Trophoblast cell (in vitro differentiated cells and primary cell): ENCODE results near the gene PIWIL1.

Experiments
- DNase-seq, 2 donors: peaks; one replicate each; pipeline ENCODE4 v3.0.0-alpha.2; 2016
- H2AFZ ChIP-seq: 2 replicates; pipeline ENCODE4 v1.6.1; 2013; ENCODE audit warnings: low read length, moderate library complexity, mild to moderate bottlenecking; ENCODE audit not compliant: insufficient read depth, poor library complexity
- H2AK5ac ChIP-seq: 2 replicates; pipeline ENCODE4 v1.6.1; 2013; ENCODE audit warnings: mild to moderate bottlenecking, low read length
- H2BK120ac ChIP-seq: 2 replicates; pipeline ENCODE4 v1.6.1; 2013; ENCODE audit warnings: low read length, mild to moderate bottlenecking, moderate library complexity; ENCODE audit not compliant: insufficient read depth, poor library complexity
- H2BK12ac ChIP-seq: 2 replicates; pipeline ENCODE4 v1.6.1; 2013; ENCODE audit warnings: mild to moderate bottlenecking, low read length, moderate library complexity
- H2BK5ac ChIP-seq: 2 replicates; pipeline ENCODE4 v1.6.1; 2013; ENCODE audit warnings: low read length, low read depth, moderate library complexity, mild to moderate bottlenecking; ENCODE audit not compliant: poor library complexity
- H3K14ac ChIP-seq: 2 replicates; pipeline ENCODE4 v1.6.1; 2013; ENCODE audit warnings: mild to moderate bottlenecking, low read length
- H3K18ac ChIP-seq: 2 replicates; pipeline ENCODE4 v1.6.1; 2013; ENCODE audit warnings: mild to moderate bottlenecking, low read length
- H3K23ac ChIP-seq: 2 replicates; pipeline ENCODE4 v1.6.1; 2013; ENCODE audit warnings: low read length
- H3K27ac ChIP-seq: 2 replicates; pipeline ENCODE4 v1.5.1; 2013; ENCODE audit warnings: low read depth, mild to moderate bottlenecking, inconsistent platforms, low read length, moderate library complexity
- H3K27me3 ChIP-seq: 2 replicates; pipeline ENCODE4 v1.6.1; 2013; ENCODE audit warnings: inconsistent platforms, mild to moderate bottlenecking, low read length, moderate library complexity; ENCODE audit not compliant: insufficient read depth
- H3K36me3 ChIP-seq, 2 experiments: 1 replicate in 1 of 2; 2 replicates in 1 of 2; pipeline ENCODE4 v1.6.1; 2013; ENCODE audit warnings: low read length in 2 of 2, mild to moderate bottlenecking in 2 of 2, moderate library complexity in 1 of 2; ENCODE audit not compliant: insufficient read depth in 2 of 2, control insufficient read depth in 1 of 2
- H3K4ac ChIP-seq: 2 replicates; pipeline ENCODE4 v1.6.1; 2013; ENCODE audit warnings: low read depth, mild to moderate bottlenecking, low read length, moderate library complexity
- H3K4me1 ChIP-seq, 2 experiments: 1 replicate in 1 of 2; 2 replicates in 1 of 2; pipeline ENCODE4 v1.6.1; 2013; ENCODE audit warnings: low read length in 2 of 2, mild to moderate bottlenecking in 2 of 2, moderate library complexity in 1 of 2; ENCODE audit not compliant: insufficient read depth in 2 of 2, control insufficient read depth in 1 of 2
- H3K4me2 ChIP-seq: 2 replicates; pipeline ENCODE4 v1.6.1; 2013; ENCODE audit warnings: inconsistent platforms, mild to moderate bottlenecking, low read length, moderate library complexity
- H3K4me3 ChIP-seq: 2 replicates; pipeline ENCODE4 v1.5.1; 2013; ENCODE audit warnings: mild to moderate bottlenecking, low read depth, low read length, inconsistent platforms
- H3K79me1 ChIP-seq: one replicate; pipeline ENCODE4 v1.6.1; 2013; ENCODE audit warnings: low read length
- H3K79me2 ChIP-seq: 2 replicates; pipeline ENCODE4 v1.6.1; 2013; ENCODE audit warnings: low read length, mild to moderate bottlenecking; ENCODE audit not compliant: control insufficient read depth, insufficient read depth, poor library complexity
- H3K9ac ChIP-seq: 2 replicates; pipeline ENCODE4 v1.6.1; 2013; ENCODE audit warnings: mild to moderate bottlenecking, low read length
- H3K9me3 ChIP-seq: 2 replicates; pipeline ENCODE4 v1.6.1; 2013; ENCODE audit warnings: low read depth, mild to moderate bottlenecking, control low read depth, inconsistent platforms, low read length; ENCODE audit not compliant: insufficient read depth
- H4K12ac ChIP-seq: 2 replicates; pipeline ENCODE4 v1.6.1; 2013; ENCODE audit warnings: low read depth, mild to moderate bottlenecking, low read length, moderate library complexity
- H4K8ac ChIP-seq: 2 replicates; pipeline ENCODE4 v1.6.1; 2013; ENCODE audit warnings: low read depth, mild to moderate bottlenecking, low read length, moderate library complexity
- H4K91ac ChIP-seq: one replicate; pipeline ENCODE4 v1.6.1; 2013; ENCODE audit warnings: low read depth, mild to moderate bottlenecking, low read length, moderate library complexity
- WGBS: extraction: QIAGEN DNeasy Blood & Tissue Kit; methylation state at CpG from one replicate; pipeline ENCODE4 v1.1.7; 2013; ENCODE audit warnings: missing lambda C conversion rate; ENCODE audit not compliant: insufficient read length, insufficient coverage; ENCODE audit errors: extremely low coverage; 5-methylcytosine and 5-hydroxymethylcytosine counted together

The PIWIL1 gene

GRCh38 chr12:130331146-130331545, 6.5 kb upstream of the PIWIL1 start:
- no peak overlapping the region for H4K91ac ChIP-seq

GRCh38 chr12:130333341-130333740, 4.3 kb upstream of the PIWIL1 start:
- Histone ChIP-seq H4K91ac (no peak overlapping the region), H2AK5ac (no peak overlapping the region), H3K79me2 (no peaks in the 10 kb centered on the region), H2BK5ac (no peak overlapping the region), H3K23ac (no peak overlapping the region), H3K27me3 (no peaks in the 10 kb centered on the region), H3K18ac (no peak overlapping the region), H4K12ac (no peak overlapping the region), H2BK12ac (no peak overlapping the region), H3K36me3 (no peaks in the 10 kb centered on the region), H3K14ac (no peak overlapping the region), H3K4me3 (no peak overlapping the region), H2AFZ (no peak overlapping the region), H3K4me1 (no peaks in the 10 kb centered on the region), H3K9me3 (no peaks in the 10 kb centered on the region), H3K9ac (no peak overlapping the region), H3K4me2 (no peak overlapping the region), H3K27ac (no peak overlapping the region), H3K4ac (no peak overlapping the region), H3K79me1 (no peaks in the 10 kb centered on the region), H4K8ac (no peak overlapping the region), H2BK120ac (no peak overlapping the region)
- DNase-seq = no peak
- WGBS = no CpG with 5 or more reads among the region's 10 CpGs

More at GRCh38 chr12:130331146-130331545, 6.5 kb upstream of the PIWIL1 start:
- no peak overlapping the region for H3K18ac ChIP-seq
- H3K79me2 ChIP-seq = no peaks in the 10 kb centered on the region
- H2BK12ac ChIP-seq = no peak overlapping the region
- H3K79me1 ChIP-seq = no peaks in the 10 kb centered on the region
- no peak overlapping the region for H2AFZ ChIP-seq
- H3K9ac ChIP-seq = no peak overlapping the region
- H3K27ac ChIP-seq = no peak overlapping the region
- no peak overlapping the region for H2AK5ac ChIP-seq
- no peaks in the 10 kb centered on the region for H3K4me1 ChIP-seq
- no peak overlapping the region for H3K4me2 ChIP-seq
- no peak for DNase-seq
- H4K12ac ChIP-seq = no peak overlapping the region
- H3K4me3 ChIP-seq = no peak overlapping the region
- H3K14ac ChIP-seq = no peak overlapping the region
- H3K9me3 ChIP-seq = no peaks in the 10 kb centered on the region
- no peaks in the 10 kb centered on the region for H3K27me3 ChIP-seq
- H2BK5ac ChIP-seq = no peak overlapping the region
- H3K4ac ChIP-seq = no peak overlapping the region
- no peaks in the 10 kb centered on the region for H3K36me3 ChIP-seq
- no peak overlapping the region for H2BK120ac ChIP-seq
- H4K8ac ChIP-seq = no peak overlapping the region
- H3K23ac ChIP-seq = no peak overlapping the region
- no CpG with 5 or more reads among the region's 14 CpGs for WGBS

GRCh38 chr12:130334399-130334798, 3.3 kb upstream of the PIWIL1 start:
- Histone ChIP-seq H3K18ac (no peak overlapping the region), H3K4me1 (no peaks in the 10 kb centered on the region), H2AK5ac (no peak overlapping the region), H3K23ac (no peak overlapping the region), H3K79me2 (no peaks in the 10 kb centered on the region), H3K27ac (no peak overlapping the region), H4K12ac (no peak overlapping the region), H2BK12ac (no peak overlapping the region), H3K4ac (no peak overlapping the region), H3K9ac (no peak overlapping the region), H3K9me3 (no peaks in the 10 kb centered on the region), H3K14ac (no peak overlapping the region), H4K91ac (no peak overlapping the region), H2AFZ (no peak overlapping the region), H3K27me3 (no peaks in the 10 kb centered on the region), H2BK120ac (no peak overlapping the region), H2BK5ac (no peak overlapping the region), H4K8ac (no peak overlapping the region), H3K4me3 (no peak overlapping the region), H3K79me1 (no peaks in the 10 kb centered on the region), H3K36me3 (no peaks in the 10 kb centered on the region), H3K4me2 (no peak overlapping the region)
- DNase-seq = no peak
- WGBS = no CpG with 5 or more reads among the region's 8 CpGs

GRCh38 chr12:130334937-130335336, 2.8 kb upstream of the PIWIL1 start:
- Histone ChIP-seq H2BK12ac (no peak overlapping the region), H3K4me1 (no peaks in the 10 kb centered on the region), H2BK120ac (no peak overlapping the region), H4K91ac (no peak overlapping the region), H3K27me3 (no peaks in the 10 kb centered on the region), H3K27ac (no peak overlapping the region), H3K4me2 (no peak overlapping the region), H3K79me1 (no peaks in the 10 kb centered on the region), H2BK5ac (no peak overlapping the region), H3K9ac (no peak overlapping the region), H3K36me3 (no peaks in the 10 kb centered on the region), H3K14ac (no peak overlapping the region), H3K79me2 (no peaks in the 10 kb centered on the region), H4K12ac (no peak overlapping the region), H3K9me3 (no peaks in the 10 kb centered on the region), H3K4ac (no peak overlapping the region), H3K18ac (no peak overlapping the region), H2AFZ (no peak overlapping the region), H3K4me3 (peak overlapping the region; percentile 26), H3K23ac (no peak overlapping the region), H2AK5ac (no peak overlapping the region), H4K8ac (no peak overlapping the region)
- no CpG with 5 or more reads among the region's 15 CpGs for WGBS
- no peak for DNase-seq
